ENCODE measurements around the gene CRK.

- TF ChIP-seq, protein P1, sequence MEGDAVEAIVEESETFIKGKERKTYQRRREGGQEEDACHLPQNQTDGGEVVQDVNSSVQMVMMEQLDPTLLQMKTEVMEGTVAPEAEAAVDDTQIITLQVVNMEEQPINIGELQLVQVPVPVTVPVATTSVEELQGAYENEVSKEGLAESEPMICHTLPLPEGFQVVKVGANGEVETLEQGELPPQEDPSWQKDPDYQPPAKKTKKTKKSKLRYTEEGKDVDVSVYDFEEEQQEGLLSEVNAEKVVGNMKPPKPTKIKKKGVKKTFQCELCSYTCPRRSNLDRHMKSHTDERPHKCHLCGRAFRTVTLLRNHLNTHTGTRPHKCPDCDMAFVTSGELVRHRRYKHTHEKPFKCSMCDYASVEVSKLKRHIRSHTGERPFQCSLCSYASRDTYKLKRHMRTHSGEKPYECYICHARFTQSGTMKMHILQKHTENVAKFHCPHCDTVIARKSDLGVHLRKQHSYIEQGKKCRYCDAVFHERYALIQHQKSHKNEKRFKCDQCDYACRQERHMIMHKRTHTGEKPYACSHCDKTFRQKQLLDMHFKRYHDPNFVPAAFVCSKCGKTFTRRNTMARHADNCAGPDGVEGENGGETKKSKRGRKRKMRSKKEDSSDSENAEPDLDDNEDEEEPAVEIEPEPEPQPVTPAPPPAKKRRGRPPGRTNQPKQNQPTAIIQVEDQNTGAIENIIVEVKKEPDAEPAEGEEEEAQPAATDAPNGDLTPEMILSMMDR (IDR thresholded peaks at IDR 0.05), result no peak
- TF ChIP-seq EP300 (IDR thresholded peaks at IDR 0.05) (no peak), POLR2A (IDR thresholded peaks at IDR 0.05) (no peak), POLR2AphosphoS5 (IDR thresholded peaks at IDR 0.05) (no peak)
Observed at GRCh38 chr17:1454541-1454940, 1.5 kb downstream of the CRK start.

All from gastroesophageal sphincter (tissue), 3 donors.